ENCODE results near the gene ATAD2B. TPM values are rescaled to one million over a fixed set of nuclear protein-coding genes. Genes with fewer than 3 reads are reported as not detected.

Gene ATAD2B
- total and polyA plus RNA-seq, 8 donors, result 4.1 to 15.6 (median 9.3) TPM

DNA sequence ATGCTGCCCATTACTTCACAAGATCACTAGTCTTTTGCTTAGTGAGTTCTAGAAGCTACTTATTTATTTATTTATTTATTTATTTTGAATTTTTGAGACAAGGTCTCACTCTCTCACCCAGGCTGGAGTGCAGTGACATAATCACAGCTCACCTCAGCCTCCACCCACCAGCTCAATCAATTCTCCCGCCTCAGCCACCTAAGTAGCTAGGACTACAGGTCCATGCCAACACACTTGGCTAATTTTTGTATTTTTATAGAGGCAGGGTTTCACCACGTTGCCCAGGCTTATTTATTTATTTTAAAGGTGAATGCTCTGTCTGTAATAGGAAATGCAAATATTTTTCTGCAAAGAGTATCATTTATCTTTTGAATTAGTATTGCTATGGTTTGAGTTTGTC lies 67.7 kb downstream of the ATAD2B start:
- no peaks in the 10 kb centered on the region for H3K4me1 ChIP-seq
- H3K27ac ChIP-seq, result no peak overlapping the region
- H3K9me3 ChIP-seq, result no peaks in the 10 kb centered on the region
- DNase-seq (no peak), ATAC-seq (no peak), FAIRE-seq (no peak)
- no peak overlapping the region for H3K4me3 ChIP-seq
- 60 to 68% methylated on average over 2 of the region's 2 CpGs for WGBS, 2 donors
- H3K36me3 ChIP-seq, result no peaks in the 10 kb centered on the region
- no peaks in the 10 kb centered on the region for H3K27me3 ChIP-seq
- TF ChIP-seq, protein P1, sequence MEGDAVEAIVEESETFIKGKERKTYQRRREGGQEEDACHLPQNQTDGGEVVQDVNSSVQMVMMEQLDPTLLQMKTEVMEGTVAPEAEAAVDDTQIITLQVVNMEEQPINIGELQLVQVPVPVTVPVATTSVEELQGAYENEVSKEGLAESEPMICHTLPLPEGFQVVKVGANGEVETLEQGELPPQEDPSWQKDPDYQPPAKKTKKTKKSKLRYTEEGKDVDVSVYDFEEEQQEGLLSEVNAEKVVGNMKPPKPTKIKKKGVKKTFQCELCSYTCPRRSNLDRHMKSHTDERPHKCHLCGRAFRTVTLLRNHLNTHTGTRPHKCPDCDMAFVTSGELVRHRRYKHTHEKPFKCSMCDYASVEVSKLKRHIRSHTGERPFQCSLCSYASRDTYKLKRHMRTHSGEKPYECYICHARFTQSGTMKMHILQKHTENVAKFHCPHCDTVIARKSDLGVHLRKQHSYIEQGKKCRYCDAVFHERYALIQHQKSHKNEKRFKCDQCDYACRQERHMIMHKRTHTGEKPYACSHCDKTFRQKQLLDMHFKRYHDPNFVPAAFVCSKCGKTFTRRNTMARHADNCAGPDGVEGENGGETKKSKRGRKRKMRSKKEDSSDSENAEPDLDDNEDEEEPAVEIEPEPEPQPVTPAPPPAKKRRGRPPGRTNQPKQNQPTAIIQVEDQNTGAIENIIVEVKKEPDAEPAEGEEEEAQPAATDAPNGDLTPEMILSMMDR (IDR thresholded peaks at IDR 0.05), result no peak
- intact Hi-C loops (cut with DNase I), result no loop called here

GRCh38 chr2:23850564-23851256 lies 76.2 kb downstream of the ATAD2B start:
- FAIRE-seq, result no peak

DNA sequence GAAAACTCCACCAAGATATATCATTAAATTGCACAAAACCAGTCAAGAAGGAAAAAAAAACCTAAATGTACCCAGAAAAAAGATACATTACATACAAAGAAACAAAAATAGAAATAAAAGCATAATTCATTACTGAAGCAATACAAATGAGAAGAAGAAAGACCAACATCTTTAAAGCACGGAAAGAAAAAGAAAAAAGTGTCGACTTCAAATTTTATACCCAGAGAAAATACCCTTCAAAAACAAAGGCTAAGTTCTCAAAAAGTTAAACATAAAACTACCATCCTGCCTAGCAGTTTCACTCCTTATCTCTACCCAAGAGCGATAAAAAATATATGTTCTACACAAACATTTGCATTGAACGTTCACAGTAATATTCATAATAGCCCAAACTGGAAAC lies 82.0 kb downstream of the ATAD2B start:
- H3K4me1 ChIP-seq, result no peaks in the 10 kb centered on the region
- no peak overlapping the region for H3K27ac ChIP-seq
- H3K27me3 ChIP-seq, result no peaks in the 10 kb centered on the region
- no peaks in the 10 kb centered on the region for H3K9me3 ChIP-seq
- no peak for ATAC-seq
- H3K4me3 ChIP-seq, result no peak overlapping the region
- WGBS, 2 donors, result 95 to 97% methylated on average over 4 of the region's 4 CpGs
- no peak for DNase-seq
- no peak for FAIRE-seq
- H3K36me3 ChIP-seq, result no peaks in the 10 kb centered on the region
- intact Hi-C loops (cut with DNase I), result no loop called here
- TF ChIP-seq, protein P1 (IDR thresholded peaks at IDR 0.05), result no peak

More at GRCh38 chr2:23850564-23851256, 76.2 kb downstream of the ATAD2B start:
- H3K4me1 ChIP-seq, result no peaks in the 10 kb centered on the region
- ATAC-seq, result no peak
- H3K27ac ChIP-seq, result no peak overlapping the region
- 77 to 82% methylated on average over 4 of the region's 4 CpGs for WGBS, 2 donors
- no peaks in the 10 kb centered on the region for H3K36me3 ChIP-seq
- H3K9me3 ChIP-seq, result no peaks in the 10 kb centered on the region
- intact Hi-C loops (cut with DNase I), result no loop called here
- no peak overlapping the region for H3K4me3 ChIP-seq
- TF ChIP-seq, protein P1 (IDR thresholded peaks at IDR 0.05), result no peak
- no peak for DNase-seq
- H3K27me3 ChIP-seq, result no peaks in the 10 kb centered on the region

DNA sequence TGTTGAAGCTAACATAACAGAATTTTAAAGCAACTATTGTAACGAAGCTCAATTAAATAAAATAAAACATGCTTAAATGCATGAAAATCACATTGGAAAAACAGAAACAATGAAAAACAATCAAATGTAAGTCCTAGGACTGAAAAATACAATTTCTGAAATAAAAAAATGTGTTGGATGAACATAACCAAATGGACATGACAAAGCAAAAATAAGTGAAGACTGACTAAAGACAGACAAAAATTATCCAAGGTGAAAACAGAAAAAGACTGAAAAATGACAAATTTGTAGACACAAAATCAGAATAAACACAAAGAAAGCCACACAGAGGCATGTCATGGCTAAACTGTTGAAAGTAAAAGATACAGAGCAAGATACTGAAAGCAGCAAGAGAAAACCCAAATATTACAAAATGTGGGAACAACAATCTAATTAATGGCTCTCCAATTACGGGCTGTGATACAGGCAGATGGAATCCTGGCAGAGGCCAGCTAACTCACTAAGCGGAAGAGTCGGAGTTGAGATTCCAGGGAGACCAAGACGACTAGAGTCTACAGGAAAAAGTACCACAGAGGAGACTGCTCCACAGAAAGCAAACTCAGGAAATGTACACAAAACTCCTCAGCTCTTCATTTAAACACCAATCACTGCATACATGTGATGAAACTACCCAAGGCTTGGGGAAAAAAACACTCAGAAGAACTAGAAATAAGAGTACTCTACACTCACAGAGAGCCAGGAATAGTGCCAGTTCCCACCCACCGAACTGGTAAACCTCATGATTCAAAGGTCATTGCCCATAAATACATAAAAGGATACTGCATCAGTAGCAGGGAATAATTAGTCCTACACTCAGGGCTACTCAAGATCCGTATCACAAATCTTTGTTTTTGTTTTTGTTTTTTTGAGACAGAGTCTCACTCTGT lies 83.6 kb downstream of the ATAD2B start:
- ATAC-seq, result no peak
- WGBS, 2 donors, result 86 to 87% methylated on average over 7 of the region's 7 CpGs
- no peak overlapping the region for H3K27ac ChIP-seq

More for the DNA sequence above, 83.6 kb downstream of the ATAD2B start:
- Histone ChIP-seq H3K36me3 (no peaks in the 10 kb centered on the region), H3K27me3 (no peaks in the 10 kb centered on the region), H3K4me1 (no peaks in the 10 kb centered on the region), H3K9me3 (no peaks in the 10 kb centered on the region), H3K4me3 (no peak overlapping the region)
- TF ChIP-seq, protein P1 (IDR thresholded peaks at IDR 0.05), result no peak
- FAIRE-seq (no peak), DNase-seq (no peak)
- intact Hi-C loops (cut with DNase I), result no loop called here
